Lower leg skin (tissue), 3 donors: ENCODE results near the gene ZNF106.

Source experiments
- POLR2A ChIP-seq, 2 donors: fragments of 450-650 bp; IDR thresholded peaks; one replicate each; pipeline ENCODE4 v1.6.1; 2016 to 2017; ENCODE audit warnings: antibody characterized with exemption in 2 of 2, mild to moderate bottlenecking in 1 of 2, moderate library complexity in 1 of 2
- TF ChIP-seq, protein P1 (sequence below), 3 donors: fragments of 450-650 bp; IDR thresholded peaks; one replicate each; pipeline ENCODE4 v1.5.1; 2016; ENCODE audit warnings: antibody characterized with exemption in 3 of 3, mild to moderate bottlenecking in 3 of 3, moderate library complexity in 2 of 3

DNA sequence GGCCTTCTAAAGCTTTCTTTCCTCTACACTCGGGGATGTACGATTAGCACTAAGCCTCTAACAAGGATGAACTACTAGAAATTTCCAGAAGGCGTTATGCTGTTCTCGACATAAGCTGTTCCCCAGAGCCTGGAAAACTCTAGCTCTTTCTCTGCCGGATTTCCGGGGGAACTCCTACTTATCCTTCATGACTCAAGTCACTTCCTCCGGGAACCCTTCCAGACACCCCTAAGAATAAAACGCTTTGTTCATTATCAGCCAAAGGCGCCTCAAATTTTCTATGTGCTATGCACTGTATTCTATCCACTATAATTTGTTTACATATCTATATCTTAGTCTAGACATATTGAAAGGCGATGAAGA is 4.0 kb upstream of the ZNF106 start:
- TF ChIP-seq, protein P1, sequence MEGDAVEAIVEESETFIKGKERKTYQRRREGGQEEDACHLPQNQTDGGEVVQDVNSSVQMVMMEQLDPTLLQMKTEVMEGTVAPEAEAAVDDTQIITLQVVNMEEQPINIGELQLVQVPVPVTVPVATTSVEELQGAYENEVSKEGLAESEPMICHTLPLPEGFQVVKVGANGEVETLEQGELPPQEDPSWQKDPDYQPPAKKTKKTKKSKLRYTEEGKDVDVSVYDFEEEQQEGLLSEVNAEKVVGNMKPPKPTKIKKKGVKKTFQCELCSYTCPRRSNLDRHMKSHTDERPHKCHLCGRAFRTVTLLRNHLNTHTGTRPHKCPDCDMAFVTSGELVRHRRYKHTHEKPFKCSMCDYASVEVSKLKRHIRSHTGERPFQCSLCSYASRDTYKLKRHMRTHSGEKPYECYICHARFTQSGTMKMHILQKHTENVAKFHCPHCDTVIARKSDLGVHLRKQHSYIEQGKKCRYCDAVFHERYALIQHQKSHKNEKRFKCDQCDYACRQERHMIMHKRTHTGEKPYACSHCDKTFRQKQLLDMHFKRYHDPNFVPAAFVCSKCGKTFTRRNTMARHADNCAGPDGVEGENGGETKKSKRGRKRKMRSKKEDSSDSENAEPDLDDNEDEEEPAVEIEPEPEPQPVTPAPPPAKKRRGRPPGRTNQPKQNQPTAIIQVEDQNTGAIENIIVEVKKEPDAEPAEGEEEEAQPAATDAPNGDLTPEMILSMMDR (IDR thresholded peaks at IDR 0.05) = no peak
- TF ChIP-seq POLR2A (IDR thresholded peaks at IDR 0.05) = no peak
